GM12891 (cell line): Measurements from ENCODE around the gene RILPL2.
"Not testable (repeated sequence)": the region's sequence is repeated elsewhere in the genome, so short reads cannot be mapped to it uniquely, and the experiment has no call there.

Source experiments
- DNase-seq: peaks from one replicate; pipeline ENCODE4 v3.0.0; 2011; ENCODE audit warnings: low spot score; ENCODE audit not compliant: insufficient read length
- FAIRE-seq: peaks from 2 replicates; lab custom pipeline; 2011; peaks lifted over from hg19 to GRCh38; lab: Jason Lieb, UNC
- PAX5 ChIP-seq: IDR thresholded peaks from 2 replicates; pipeline ENCODE4 v1.6.1; 2011; ENCODE audit warnings: low read length, moderate library complexity, mild to moderate bottlenecking; ENCODE audit not compliant: insufficient read depth, severe bottlenecking
- POLR2A ChIP-seq: IDR thresholded peaks from 2 replicates; pipeline ENCODE4 v1.6.1; 2011; ENCODE audit warnings: low read depth, low read length, control low read depth
- POLR2AphosphoS5 ChIP-seq: IDR thresholded peaks from 2 replicates; pipeline ENCODE4 v1.6.1; 2011; ENCODE audit warnings: low read depth, low read length, control low read depth
- POU2F2 ChIP-seq: IDR thresholded peaks from 2 replicates; pipeline ENCODE4 v1.6.1; 2011; ENCODE audit warnings: low read depth, mild to moderate bottlenecking, control low read depth, low read length, moderate library complexity
- SPI1 ChIP-seq: IDR thresholded peaks from 2 replicates; pipeline ENCODE4 v1.6.1; 2011; ENCODE audit warnings: low read depth, low read length, control low read depth
- TAF1 ChIP-seq: IDR thresholded peaks from 2 replicates; pipeline ENCODE4 v1.6.1; 2011; ENCODE audit warnings: low read depth, low read length, control low read depth

RILPL2 gene

GRCh38 chr12:123393747-123394146, 42.7 kb downstream of the RILPL2 start:
- FAIRE-seq (no peak), DNase-seq (no peak)
- TF ChIP-seq TAF1 (no peak), POU2F2 (no peak), POLR2A (no peak), SPI1 (no peak), POLR2AphosphoS5 (no peak), PAX5 (no peak)

GRCh38 chr12:123391546-123392343, 44.7 kb downstream of the RILPL2 start:
- DNase-seq (no peak), FAIRE-seq (no peak)
- no peak for TF ChIP-seq PAX5
- TF ChIP-seq POLR2AphosphoS5 = no peak
- TF ChIP-seq POU2F2 = no peak
- TF ChIP-seq POLR2A = no peak
- TF ChIP-seq TAF1 = no peak
- no peak for TF ChIP-seq SPI1

- FAIRE-seq = no peak
- TF ChIP-seq TAF1 (no peak), POLR2AphosphoS5 (no peak), SPI1 (no peak), PAX5 (no peak), POLR2A (no peak), POU2F2 (no peak)
Measured at GRCh38 chr12:123390498-123391426, 45.7 kb downstream of the RILPL2 start.

GRCh38 chr12:123389560-123390351, 46.7 kb downstream of the RILPL2 start:
- TF ChIP-seq PAX5 = no peak
- TF ChIP-seq POU2F2 = no peak
- no peak for TF ChIP-seq TAF1
- no peak for TF ChIP-seq POLR2A
- no peak for TF ChIP-seq POLR2AphosphoS5
- TF ChIP-seq SPI1 = no peak
- FAIRE-seq = no peak
- DNase-seq = peak; percentile 55

More at GRCh38 chr12:123390498-123391426, 45.7 kb downstream of the RILPL2 start:
- DNase-seq = no peak

- DNase-seq (peak; percentile 49), FAIRE-seq (no peak)
- no peak for TF ChIP-seq SPI1
Measured at GRCh38 chr12:123388951-123389559, 47.4 kb downstream of the RILPL2 start.

- TF ChIP-seq POLR2AphosphoS5 (0 out of 2 replicates have a peak, but pooled peaks have one; percentile 30), POU2F2 (no peak), TAF1 (no peak)
- peak; percentile 82 for DNase-seq
- peak; percentile 61 for FAIRE-seq
Measured at GRCh38 chr12:123388177-123388950, 48.1 kb downstream of the RILPL2 start.

- DNase-seq (no peak), FAIRE-seq (no peak)
- TF ChIP-seq TAF1 (no peak), SPI1 (no peak), POU2F2 (no peak), POLR2A (no peak), PAX5 (no peak), POLR2AphosphoS5 (no peak)
Measured at GRCh38 chr12:123387508-123388176, 48.8 kb downstream of the RILPL2 start.

- FAIRE-seq, DNase-seq: not testable (repeated sequence)
Measured at GRCh38 chr12:123385536-123385935, 50.9 kb downstream of the RILPL2 start.

- DNase-seq (no peak), FAIRE-seq (no peak)
- TF ChIP-seq PAX5 = no peak
- TF ChIP-seq POU2F2 = no peak
- TF ChIP-seq POLR2A = no peak
- TF ChIP-seq POLR2AphosphoS5 = no peak
- TF ChIP-seq SPI1 = no peak
Measured at GRCh38 chr12:123384994-123385376, 51.5 kb downstream of the RILPL2 start.
